GM18526 (cell line): ENCODE measurements around the gene TMEM33.

Source experiments
- POLR2A ChIP-seq: IDR thresholded peaks from 3 replicates; pipeline ENCODE4 v1.6.1; 2011; ENCODE audit not compliant: insufficient read length; ENCODE audit errors: extremely low read depth

TMEM33 gene

DNA sequence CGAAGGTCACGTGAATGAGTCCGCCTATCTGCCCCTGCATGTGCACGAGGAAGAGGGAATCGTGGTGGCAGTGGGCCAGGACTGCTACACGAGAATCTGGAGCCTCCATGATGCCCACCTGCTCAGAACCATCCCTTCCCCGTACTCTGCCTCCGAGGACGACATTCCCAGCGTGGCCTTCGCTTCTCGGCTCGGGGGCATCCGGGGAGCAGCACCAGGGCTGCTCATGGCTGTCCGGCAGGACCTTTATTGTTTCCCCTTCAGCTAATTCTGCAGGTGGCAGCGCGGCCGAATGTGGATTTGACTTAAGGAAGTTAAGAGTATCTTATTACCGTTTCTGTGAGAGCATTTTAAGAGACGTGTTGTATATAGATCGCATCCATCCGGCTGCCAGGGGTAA lies 47.5 kb downstream of the TMEM33 start:
- no peak for TF ChIP-seq POLR2A

DNA sequence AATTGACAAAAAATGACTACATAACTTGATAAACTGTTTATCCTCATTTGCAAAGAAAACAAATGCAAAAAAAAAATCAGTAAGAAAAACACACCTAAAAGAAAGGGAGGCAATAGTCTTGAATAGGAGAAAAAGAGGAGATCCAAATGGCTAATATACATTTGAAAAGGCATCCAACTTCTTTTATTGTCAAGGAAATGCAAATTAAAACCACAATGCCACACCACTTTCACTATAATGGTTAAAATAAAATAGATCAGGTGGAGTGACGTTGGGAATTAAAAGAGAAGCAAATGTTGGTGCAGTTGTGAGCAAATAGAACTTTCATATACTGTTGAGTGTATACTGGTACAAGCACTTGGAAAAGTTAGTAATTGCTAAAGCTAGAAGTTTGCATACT lies 49.9 kb downstream of the TMEM33 start:
- TF ChIP-seq POLR2A, result no peak

DNA sequence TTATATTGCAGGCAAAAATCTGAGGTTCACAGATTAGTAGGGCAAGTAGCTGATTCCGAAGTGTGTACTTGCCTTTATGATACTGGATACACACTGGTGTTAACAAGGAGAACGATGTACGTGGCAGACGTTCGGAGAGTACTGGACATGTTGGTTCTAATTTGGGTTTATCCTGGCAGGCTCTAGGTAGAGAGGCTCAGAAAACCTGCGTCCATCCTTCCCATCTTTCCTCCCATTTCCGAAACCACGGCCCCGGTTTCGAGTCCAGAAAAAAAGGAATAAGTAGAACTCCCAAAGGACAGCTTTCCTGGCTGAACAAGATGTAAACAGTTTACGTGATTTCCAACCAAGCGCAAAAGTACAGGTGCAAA lies 54.8 kb downstream of the TMEM33 start:
- no peak for TF ChIP-seq POLR2A

DNA sequence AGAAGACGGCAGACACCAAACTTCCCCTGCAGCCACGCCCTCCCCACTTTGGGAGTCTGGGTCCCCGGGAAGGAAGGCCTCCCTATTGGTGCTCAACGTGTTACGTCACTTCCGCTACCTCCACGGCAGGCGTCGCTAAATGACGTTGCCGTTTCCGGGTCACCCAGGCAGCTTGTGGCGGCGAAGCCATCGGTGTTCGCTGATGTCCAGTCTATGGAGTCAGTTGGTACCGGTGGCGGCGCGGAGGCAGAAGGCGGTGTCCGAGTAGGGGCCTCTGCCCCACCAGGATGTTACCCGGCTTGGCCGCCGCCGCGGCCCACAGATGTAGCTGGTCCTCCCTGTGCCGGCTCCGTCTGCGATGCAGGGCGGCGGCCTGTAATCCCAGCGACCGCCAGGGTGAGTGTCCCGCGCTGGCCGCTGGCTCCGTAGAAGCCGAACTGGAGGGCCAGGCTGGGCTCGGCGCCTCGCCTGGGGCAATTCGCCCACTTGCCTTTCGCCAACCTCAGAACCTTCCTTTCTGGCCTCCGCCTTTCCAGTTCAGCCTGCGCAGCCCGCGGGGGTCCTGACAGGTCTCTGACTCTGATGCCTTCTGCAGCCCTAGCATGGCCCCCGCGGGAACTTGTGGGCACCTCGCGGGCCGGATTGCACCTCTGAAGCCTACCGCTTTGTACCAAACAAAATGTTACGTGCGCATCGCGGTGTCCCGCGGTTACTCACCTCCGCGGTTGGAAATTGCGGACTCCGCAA lies 55.3 kb downstream of the TMEM33 start, which contains the start of gene SLC30A9:
TSS of gene SLC30A9 (plus strand) at position 166 of the 747 bp plus-strand sequence. CDS start at position 288, 122 bp downstream.
- peak; percentile 88 for TF ChIP-seq POLR2A

DNA sequence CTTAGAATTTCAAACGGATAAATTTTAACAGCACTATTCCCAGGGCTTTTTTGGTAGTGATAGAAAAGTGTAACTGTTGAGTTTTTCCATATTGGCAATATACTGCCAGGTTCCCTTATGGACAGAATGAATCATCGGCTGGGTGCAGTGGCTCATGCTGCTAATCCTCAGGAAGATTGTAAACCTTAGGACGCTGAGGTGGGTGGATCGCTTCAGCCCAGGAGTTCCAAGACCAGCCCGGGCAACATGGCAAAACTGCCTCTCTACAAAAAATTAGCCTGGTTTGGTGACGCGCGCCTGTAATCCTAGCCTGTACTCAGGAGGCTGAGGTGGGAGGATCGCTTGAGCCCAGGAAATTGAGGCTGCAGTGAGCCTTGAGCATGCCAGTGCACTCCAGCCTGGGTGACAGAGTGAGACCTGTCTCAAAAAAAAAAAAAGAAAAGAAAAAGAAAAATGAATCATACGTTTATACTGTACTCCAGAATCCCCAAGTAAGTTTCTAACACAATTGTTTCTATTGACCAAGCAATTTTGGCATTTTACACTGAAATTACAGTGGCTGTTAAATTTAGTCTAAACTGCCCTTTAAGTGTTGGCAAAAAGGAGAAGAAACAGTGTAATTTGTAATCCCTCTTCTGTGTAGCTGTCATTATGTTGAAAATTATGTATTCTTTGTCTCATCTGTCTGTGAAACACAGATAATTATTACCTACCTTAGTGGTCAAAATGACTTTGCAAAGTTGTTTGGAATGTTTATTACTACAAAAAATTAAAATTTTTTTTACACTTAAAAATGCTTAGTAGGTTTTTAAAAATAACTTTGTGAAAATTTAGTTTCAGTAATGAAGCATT lies 56.9 kb downstream of the TMEM33 start:
- TF ChIP-seq POLR2A, result no peak

DNA sequence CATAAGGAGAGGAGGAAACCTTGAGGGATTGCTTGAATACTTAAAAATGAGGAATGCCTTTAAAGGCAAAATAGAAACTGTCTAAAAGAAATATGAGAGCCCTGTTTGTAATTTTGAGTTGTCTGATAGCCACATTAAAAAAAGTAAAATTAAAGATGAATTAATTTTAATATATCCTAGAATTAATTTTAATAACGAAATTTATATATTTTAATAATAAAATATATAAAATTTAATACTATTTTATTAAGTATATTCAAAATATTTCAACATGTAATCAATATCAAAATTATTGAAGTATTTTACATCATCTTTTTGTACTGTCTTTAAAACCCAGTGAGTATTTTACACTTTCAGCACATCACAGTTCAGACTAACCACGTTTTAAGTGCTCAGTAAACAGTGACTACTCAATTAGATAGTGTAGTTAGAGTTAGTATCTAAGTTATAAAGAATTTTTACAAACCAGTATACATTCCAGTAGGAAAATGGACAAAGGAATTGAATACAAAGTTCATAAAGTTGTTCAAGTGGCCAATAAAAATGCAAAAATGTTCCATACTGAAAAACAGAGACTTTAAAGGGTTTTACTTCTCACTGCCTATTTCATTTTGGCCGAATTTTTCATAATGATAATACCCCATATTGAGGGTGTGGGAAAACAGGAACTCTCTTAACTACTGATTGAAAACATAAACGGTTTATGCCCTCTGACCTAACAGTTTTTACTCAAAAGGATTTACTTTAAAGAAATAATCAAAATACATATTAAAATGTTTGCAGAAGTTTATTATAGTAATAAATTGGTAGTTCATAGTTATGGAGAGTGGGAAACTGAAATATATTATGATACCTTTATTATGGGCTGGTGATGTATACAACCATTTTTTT lies 58.0 kb downstream of the TMEM33 start:
- no peak for TF ChIP-seq POLR2A

DNA sequence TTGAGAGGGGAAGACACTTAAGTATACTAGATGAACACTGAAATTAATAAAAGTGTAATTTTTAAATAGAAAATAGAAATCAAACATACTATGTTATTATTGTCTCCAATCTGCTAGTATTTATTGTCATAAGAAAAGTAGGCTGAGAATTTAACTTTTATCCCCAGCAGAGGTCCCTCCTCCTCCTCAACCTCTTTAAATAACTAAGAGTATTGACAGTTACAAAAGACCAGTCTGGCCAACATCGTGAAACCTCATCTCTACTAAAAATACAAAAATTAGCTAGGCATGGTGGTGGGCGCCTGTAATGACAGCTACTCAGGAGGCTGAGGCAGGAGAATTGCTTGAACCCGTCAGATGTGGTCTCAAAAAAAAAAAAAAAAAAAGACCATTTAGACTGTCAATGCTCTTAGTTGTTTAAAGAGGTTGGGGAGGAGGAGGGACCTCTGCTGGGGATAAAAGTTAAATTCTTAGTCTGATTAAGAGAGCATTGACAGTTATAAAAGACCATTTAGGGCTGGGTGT lies 59.3 kb downstream of the TMEM33 start:
- TF ChIP-seq POLR2A, result no peak

DNA sequence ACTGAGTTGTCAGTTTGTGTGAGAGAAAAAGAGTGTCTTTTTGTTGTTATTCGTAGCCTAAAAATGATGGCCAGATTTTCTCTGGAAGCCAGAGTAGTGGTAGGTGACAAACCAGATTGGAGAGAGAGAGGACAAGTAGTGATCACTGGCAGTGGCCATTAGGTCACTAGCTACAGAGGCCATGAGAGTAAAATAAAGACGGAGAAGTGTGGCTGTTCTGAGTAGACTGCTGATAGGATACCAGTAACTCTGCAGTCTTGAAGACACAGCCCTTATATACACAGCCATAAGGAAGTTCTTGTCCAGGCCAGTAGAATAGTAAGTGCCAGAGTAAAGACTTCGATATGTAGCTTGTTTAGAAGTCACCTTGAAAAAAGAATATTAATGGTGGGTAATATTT lies 62.8 kb downstream of the TMEM33 start:
- TF ChIP-seq POLR2A, result no peak

DNA sequence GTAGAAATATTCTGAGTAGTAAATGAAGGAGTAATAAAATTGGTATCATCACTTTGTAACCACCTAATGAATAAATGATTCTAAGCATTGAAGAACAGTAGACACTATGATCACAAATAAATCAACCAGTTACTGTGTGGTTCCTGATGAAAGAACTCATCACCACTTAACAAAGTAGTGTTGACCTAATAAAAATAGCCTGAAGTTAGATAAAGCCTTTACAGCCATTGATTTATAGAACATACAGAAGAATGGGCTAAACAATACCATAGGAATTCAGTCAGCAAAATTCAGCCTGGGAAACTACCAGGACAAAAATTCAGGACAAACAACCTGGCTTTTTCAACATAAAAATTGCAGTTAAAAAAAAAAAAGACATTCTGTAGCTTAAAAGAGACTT lies 64.1 kb downstream of the TMEM33 start:
- TF ChIP-seq POLR2A, result no peak

DNA sequence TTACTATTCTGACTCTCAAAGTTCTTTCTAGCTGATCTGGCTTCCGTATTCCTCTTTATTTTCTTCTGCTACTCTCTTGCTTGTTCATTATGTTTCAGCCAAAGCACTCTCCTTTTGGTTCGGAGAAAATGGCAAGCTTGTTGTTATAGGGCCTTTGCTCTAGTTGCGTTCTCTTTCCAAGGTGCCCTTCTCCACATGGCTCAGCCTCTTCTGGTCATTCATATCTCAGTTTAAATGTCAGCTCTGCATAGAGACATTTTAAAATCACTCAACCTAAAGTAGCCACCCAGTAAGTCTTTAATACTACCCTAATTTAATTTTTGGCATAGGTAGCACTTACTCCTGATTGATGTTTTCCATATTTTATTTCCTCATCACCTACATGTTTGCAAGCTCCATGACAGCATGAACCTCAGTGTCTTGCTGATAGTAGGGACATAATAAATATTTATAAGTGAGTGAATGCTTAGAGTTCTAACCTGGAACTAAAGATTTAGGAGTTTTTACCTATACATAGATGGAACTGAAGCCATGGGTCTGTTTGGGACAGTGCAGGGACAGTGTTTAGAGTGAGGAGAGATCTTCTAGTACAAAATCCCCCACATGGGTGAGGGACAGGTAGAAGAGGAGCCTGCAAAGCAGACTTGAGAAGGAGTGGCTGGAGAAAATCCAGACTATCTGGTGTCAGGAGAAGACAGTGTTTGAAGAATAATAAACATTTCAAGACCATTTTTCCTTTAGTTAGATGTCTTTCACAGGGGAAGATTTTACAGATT lies 73.0 kb downstream of the TMEM33 start:
- no peak for TF ChIP-seq POLR2A
